ENCODE measurements around the gene DCTN1.

The DCTN1 gene

DNA sequence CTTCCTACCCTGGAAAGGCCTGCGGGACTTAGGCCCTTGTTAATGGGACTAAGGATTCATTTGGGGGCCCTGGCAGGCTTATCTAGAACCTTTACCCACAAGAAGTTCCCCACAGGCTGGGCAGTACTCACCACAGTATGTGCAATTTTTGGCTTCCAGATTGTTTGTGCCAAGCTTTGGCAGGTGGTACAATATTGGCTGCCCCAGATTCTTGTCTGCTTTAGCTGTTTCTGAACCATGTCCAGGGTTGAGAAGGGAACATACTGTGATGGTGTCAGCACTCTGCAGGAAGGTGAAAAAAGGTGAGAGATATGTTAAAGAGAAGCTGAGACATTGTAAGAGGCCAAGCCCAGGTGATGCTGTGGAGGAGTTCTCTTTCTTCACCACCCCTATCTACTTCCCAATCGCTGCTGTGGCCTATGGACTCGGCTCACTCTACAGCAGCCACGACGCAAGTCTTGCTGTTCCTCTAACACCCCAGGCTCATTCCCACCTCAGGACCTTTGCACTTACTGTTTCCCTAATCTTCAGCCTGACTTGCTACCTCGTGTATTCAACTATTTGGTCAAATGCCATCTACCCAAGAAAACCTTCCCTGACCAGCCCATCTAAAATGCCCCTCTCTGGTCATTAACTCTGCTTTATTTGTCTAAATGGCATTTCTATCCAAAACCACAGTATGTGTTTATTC is 46.1 kb downstream of the DCTN1 start:
- no peak for DNase-seq (ENCODE audit: insufficient read length, low spot score)
- TF ChIP-seq POLR2A (IDR thresholded peaks at IDR 0.05; ENCODE audit: low read depth, low read length) = no peak
- TF ChIP-seq POU2F2 (IDR thresholded peaks at IDR 0.05; ENCODE audit: low read depth, low read length) = no peak
- TF ChIP-seq POLR2AphosphoS5 (IDR thresholded peaks at IDR 0.05; ENCODE audit: low read depth, low read length) = no peak
- no peak for TF ChIP-seq SPI1 (IDR thresholded peaks at IDR 0.05; ENCODE audit: low read depth, low read length)
- no peak for TF ChIP-seq TAF1 (IDR thresholded peaks at IDR 0.05; ENCODE audit: low read depth, low read length)
- TF ChIP-seq PAX5 (IDR thresholded peaks at IDR 0.05; ENCODE audit: insufficient read depth, low read length, severe bottlenecking) = no peak
- no peak for FAIRE-seq

DNA sequence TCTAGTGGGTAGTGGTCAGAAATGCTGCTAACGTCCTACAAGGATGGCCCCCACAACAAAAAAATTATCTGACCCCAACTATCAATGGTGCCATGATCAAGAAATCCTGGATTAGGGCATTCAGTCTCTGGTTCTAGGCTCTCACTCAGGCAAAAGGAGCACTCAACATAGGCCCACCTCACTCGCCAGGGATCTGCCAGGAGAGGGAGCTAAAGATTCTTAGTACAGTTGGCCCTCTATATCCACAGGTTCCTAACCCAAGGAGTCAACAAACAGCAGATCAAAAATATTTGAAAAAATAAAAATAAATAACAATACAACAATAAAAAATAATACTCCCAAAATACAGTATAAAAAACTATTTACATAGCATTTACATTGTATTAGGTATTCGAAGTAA is 46.9 kb downstream of the DCTN1 start:
- DNase-seq (ENCODE audit: insufficient read length, low spot score) (no peak), FAIRE-seq (no peak)
- TF ChIP-seq SPI1 (IDR thresholded peaks at IDR 0.05; ENCODE audit: low read depth, low read length) (no peak), PAX5 (IDR thresholded peaks at IDR 0.05; ENCODE audit: insufficient read depth, low read length, severe bottlenecking) (no peak), POU2F2 (IDR thresholded peaks at IDR 0.05; ENCODE audit: low read depth, low read length) (no peak), POLR2A (IDR thresholded peaks at IDR 0.05; ENCODE audit: low read depth, low read length) (no peak), TAF1 (IDR thresholded peaks at IDR 0.05; ENCODE audit: low read depth, low read length) (no peak), POLR2AphosphoS5 (IDR thresholded peaks at IDR 0.05; ENCODE audit: low read depth, low read length) (no peak)

DNA sequence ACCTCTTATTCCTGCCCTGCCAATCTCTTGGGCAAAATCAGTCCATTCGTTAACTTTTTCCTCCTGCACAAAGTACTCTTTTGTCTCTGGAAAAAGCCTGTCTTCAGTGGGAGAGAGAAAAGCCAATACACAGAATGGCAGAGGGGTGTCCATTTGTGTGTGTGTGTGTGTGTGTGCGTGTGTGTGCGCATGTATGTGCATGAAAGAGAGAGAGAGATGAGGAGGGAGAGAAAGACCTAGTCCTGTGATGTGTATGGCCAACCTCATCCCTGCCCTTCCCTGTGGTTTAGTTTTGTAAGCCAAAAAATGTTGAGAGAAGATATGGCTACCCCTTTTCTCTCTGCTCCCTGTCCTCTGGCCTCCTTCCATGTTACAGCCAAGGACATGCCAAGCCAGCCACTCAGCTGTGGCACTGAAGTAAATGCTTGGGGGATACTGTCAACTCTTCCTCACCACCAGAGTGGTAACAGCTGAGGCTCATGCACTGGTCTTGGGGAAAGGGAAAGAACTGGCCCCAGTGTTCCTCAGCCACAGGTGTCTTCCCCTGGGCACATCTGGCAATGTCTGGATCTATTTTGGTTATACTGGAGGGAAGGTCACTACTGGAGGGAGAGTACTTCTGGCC is 47.4 kb downstream of the DCTN1 start:
- no peak for DNase-seq (ENCODE audit: insufficient read length, low spot score)

DNA sequence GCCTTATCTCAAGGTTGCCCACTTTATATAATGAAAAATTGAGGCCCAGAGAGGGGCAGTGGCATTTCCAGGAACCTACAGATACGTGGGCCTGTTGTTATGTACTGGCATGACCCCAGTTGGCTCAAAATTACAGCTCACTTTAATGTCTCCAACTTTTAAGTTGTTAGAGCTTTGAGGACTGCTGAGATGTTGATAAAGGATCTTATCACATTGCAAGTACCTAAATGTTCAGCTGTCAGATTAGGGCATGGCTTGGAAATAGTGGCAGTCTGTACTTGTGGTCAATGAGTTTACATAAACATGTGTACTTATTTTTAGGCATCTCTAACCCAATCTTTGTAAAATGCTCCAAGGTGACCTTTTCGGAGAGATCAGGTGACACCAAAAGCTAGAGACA is 51.5 kb downstream of the DCTN1 start:
- FAIRE-seq (no peak), DNase-seq (ENCODE audit: insufficient read length, low spot score) (no peak)

More for the DNA sequence above, 47.4 kb downstream of the DCTN1 start:
- no peak for TF ChIP-seq SPI1 (IDR thresholded peaks at IDR 0.05; ENCODE audit: low read depth, low read length)
- no peak for TF ChIP-seq PAX5 (IDR thresholded peaks at IDR 0.05; ENCODE audit: insufficient read depth, low read length, severe bottlenecking)
- no peak for TF ChIP-seq POLR2AphosphoS5 (IDR thresholded peaks at IDR 0.05; ENCODE audit: low read depth, low read length)
- TF ChIP-seq POU2F2 (IDR thresholded peaks at IDR 0.05; ENCODE audit: low read depth, low read length) = no peak
- TF ChIP-seq TAF1 (IDR thresholded peaks at IDR 0.05; ENCODE audit: low read depth, low read length) = no peak
- TF ChIP-seq POLR2A (IDR thresholded peaks at IDR 0.05; ENCODE audit: low read depth, low read length) = no peak
- no peak for FAIRE-seq

DNA sequence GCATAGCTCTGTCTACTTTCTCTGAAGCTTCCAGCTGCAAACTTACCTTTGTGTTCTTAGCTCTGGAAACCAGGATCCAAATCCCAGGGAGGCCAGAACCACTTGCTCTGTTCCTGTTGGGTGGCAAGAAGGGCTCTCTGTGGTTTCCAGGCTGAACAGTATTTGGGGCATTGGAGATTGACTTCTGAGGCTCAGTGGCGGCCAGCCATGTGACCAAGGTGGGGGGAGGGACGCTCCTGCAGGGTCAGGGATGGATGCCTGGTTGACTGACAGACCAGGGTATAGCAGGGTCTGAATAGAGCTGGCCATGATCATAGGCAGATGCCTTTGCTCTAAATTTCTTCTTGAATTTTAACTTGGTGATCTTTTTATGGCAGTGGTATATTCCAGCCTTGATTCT is 52.0 kb downstream of the DCTN1 start:
- no peak for DNase-seq (ENCODE audit: insufficient read length, low spot score)
- TF ChIP-seq POU2F2 (IDR thresholded peaks at IDR 0.05; ENCODE audit: low read depth, low read length) (no peak), PAX5 (IDR thresholded peaks at IDR 0.05; ENCODE audit: insufficient read depth, low read length, severe bottlenecking) (no peak), TAF1 (IDR thresholded peaks at IDR 0.05; ENCODE audit: low read depth, low read length) (no peak), POLR2AphosphoS5 (IDR thresholded peaks at IDR 0.05; ENCODE audit: low read depth, low read length) (no peak), SPI1 (IDR thresholded peaks at IDR 0.05; ENCODE audit: low read depth, low read length) (no peak), POLR2A (IDR thresholded peaks at IDR 0.05; ENCODE audit: low read depth, low read length) (no peak)
- no peak for FAIRE-seq

More for the DNA sequence above, 51.5 kb downstream of the DCTN1 start:
- TF ChIP-seq TAF1 (IDR thresholded peaks at IDR 0.05; ENCODE audit: low read depth, low read length) (no peak), PAX5 (IDR thresholded peaks at IDR 0.05; ENCODE audit: insufficient read depth, low read length, severe bottlenecking) (no peak), POLR2A (IDR thresholded peaks at IDR 0.05; ENCODE audit: low read depth, low read length) (no peak)

DNA sequence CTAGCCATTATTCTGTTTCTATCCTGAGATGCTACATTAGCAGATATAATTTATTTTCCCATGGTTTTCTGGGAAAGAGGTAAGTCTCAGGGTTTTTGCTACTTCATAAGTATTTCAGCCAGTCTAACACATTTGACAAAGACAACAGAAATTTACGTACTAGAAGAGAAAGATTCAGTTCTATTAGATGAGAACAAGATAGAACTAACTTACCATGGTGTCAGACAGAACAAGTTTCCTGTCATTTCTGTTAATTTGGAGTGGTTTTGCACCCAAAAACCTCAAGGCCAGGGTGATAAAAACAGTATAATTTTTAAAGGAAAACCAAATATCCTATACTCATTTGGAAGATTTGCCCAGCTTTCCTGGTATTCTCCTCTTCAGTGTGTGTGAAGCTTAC is 52.5 kb downstream of the DCTN1 start:
- DNase-seq (ENCODE audit: insufficient read length, low spot score) = no peak
- TF ChIP-seq SPI1 (IDR thresholded peaks at IDR 0.05; ENCODE audit: low read depth, low read length) (no peak), PAX5 (IDR thresholded peaks at IDR 0.05; ENCODE audit: insufficient read depth, low read length, severe bottlenecking) (no peak), POLR2AphosphoS5 (IDR thresholded peaks at IDR 0.05; ENCODE audit: low read depth, low read length) (no peak), POLR2A (IDR thresholded peaks at IDR 0.05; ENCODE audit: low read depth, low read length) (no peak), TAF1 (IDR thresholded peaks at IDR 0.05; ENCODE audit: low read depth, low read length) (no peak), POU2F2 (IDR thresholded peaks at IDR 0.05; ENCODE audit: low read depth, low read length) (no peak)
- no peak for FAIRE-seq

DNA sequence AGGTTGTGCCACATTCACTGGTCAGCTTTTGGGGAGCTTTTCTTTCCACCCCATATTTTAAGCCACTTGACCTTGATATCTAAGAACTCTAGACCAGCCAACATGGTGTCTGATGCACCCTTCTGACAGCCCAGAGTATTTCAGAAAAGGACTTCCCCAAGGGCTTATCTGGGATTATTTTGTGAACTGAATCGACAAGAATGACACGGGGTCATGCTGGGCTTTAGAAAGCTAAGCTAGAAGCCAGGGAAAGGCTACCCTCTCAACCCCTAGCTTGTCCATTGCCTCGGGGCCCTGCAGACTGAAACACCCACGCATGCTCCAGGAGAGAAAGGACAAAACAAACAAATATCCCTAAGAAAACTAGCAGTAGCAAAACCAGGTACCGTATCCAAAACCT is 52.9 kb downstream of the DCTN1 start:
- TF ChIP-seq POLR2A (IDR thresholded peaks at IDR 0.05; ENCODE audit: low read depth, low read length) = no peak
- no peak for TF ChIP-seq PAX5 (IDR thresholded peaks at IDR 0.05; ENCODE audit: insufficient read depth, low read length, severe bottlenecking)
- no peak for TF ChIP-seq POU2F2 (IDR thresholded peaks at IDR 0.05; ENCODE audit: low read depth, low read length)
- TF ChIP-seq TAF1 (IDR thresholded peaks at IDR 0.05; ENCODE audit: low read depth, low read length) = no peak
- TF ChIP-seq POLR2AphosphoS5 (IDR thresholded peaks at IDR 0.05; ENCODE audit: low read depth, low read length) = no peak
- TF ChIP-seq SPI1 (IDR thresholded peaks at IDR 0.05; ENCODE audit: low read depth, low read length) = no peak
- no peak for FAIRE-seq
- DNase-seq (ENCODE audit: insufficient read length, low spot score) = no peak

DNA sequence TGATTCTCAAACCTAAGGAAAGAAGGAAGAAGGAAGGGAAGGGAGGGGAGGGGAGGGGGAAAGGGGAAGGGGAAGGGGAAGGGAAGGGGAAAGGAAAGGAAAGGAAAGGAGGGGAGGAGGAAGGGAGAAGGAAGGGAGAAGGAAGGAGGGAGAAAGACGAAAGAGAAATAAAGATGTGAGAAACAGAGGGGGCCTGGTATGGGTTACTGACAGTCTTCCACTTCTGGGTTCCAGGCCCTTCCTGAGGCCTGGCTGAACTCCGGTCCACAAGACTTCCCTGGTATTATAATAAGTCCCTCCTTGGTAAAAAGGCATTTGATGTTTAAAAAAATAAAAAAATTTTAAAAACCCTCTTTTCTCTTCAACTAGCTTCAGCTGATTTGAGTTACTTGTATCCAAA is 54.3 kb downstream of the DCTN1 start:
- DNase-seq (ENCODE audit: insufficient read length, low spot score) = no peak
- no peak for FAIRE-seq
- TF ChIP-seq PAX5 (IDR thresholded peaks at IDR 0.05; ENCODE audit: insufficient read depth, low read length, severe bottlenecking) (no peak), TAF1 (IDR thresholded peaks at IDR 0.05; ENCODE audit: low read depth, low read length) (no peak), POLR2AphosphoS5 (IDR thresholded peaks at IDR 0.05; ENCODE audit: low read depth, low read length) (no peak), SPI1 (IDR thresholded peaks at IDR 0.05; ENCODE audit: low read depth, low read length) (no peak), POU2F2 (IDR thresholded peaks at IDR 0.05; ENCODE audit: low read depth, low read length) (no peak), POLR2A (IDR thresholded peaks at IDR 0.05; ENCODE audit: low read depth, low read length) (no peak)

DNA sequence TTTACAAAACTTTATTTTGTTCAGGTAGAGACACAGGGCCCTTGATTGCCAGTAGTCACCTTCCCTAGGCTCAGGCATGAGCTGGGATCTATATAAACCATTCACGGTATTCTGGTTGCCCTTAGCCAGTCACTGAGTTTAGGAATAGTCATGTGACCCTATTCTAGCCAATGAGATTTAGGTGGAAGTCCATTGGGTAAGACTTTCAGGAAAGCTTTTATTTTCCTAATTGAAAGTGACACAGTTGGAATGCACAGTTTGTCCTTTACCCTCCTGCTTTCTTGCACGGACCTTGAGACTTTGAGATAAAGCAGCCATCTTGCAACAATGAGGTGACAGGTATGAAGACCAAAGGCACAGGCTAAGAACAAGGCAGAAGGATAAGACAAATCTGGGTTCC is 58.4 kb downstream of the DCTN1 start:
- DNase-seq (ENCODE audit: insufficient read length, low spot score) = no peak
- no peak for FAIRE-seq
- TF ChIP-seq POLR2A (IDR thresholded peaks at IDR 0.05; ENCODE audit: low read depth, low read length) (no peak), SPI1 (IDR thresholded peaks at IDR 0.05; ENCODE audit: low read depth, low read length) (no peak), POU2F2 (IDR thresholded peaks at IDR 0.05; ENCODE audit: low read depth, low read length) (no peak), PAX5 (IDR thresholded peaks at IDR 0.05; ENCODE audit: insufficient read depth, low read length, severe bottlenecking) (no peak), TAF1 (IDR thresholded peaks at IDR 0.05; ENCODE audit: low read depth, low read length) (no peak), POLR2AphosphoS5 (IDR thresholded peaks at IDR 0.05; ENCODE audit: low read depth, low read length) (no peak)
